KOPT-K1 (cell line): ENCODE results near the gene CCDC171.

ENCODE experiments used
- H3K27ac ChIP-seq: fragments of 200-600 bp; sonication (generic); 2 replicates; pipeline ENCODE4 v1.5.1; 2016; ENCODE audit warnings: antibody characterized with exemption, mild to moderate bottlenecking, low read depth, low read length; ENCODE audit not compliant: poor library complexity, severe bottlenecking
- H3K36me3 ChIP-seq: fragments of 200-600 bp; sonication (generic); 2 replicates; pipeline ENCODE4 v1.5.1; 2017; ENCODE audit warnings: antibody characterized with exemption, mild to moderate bottlenecking, low read length, moderate library complexity; ENCODE audit not compliant: insufficient read depth
- H3K9me3 ChIP-seq: fragments of 200-600 bp; sonication (generic); 2 replicates; pipeline ENCODE4 v1.5.1; 2017; ENCODE audit warnings: antibody characterized with exemption, low read length, mild to moderate bottlenecking; ENCODE audit not compliant: insufficient read depth, poor library complexity, severe bottlenecking

Gene CCDC171

DNA sequence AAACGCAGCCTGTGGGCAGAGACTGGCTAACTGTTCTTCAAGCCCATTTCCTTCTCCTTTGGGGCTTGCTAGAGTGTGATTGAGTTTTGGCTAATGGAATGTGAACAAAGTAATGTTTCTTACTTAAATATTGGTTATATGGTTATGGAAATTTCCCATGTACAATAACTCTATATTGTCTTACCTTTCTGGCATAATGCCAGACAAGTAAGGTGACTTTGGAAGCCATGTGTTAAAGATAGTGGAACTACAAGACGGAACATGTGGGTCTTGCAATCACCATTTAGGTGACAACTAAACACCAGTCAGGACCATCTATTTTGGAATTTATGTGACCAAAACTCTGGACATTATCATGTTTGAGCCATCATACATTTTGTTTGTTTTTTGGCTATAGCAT, 260.2 kb downstream of the CCDC171 start:
- Histone ChIP-seq H3K36me3 (no peaks in the 10 kb centered on the region), H3K27ac (no peak overlapping the region), H3K9me3 (peaks cover 3% of the 10 kb centered on the region)

DNA sequence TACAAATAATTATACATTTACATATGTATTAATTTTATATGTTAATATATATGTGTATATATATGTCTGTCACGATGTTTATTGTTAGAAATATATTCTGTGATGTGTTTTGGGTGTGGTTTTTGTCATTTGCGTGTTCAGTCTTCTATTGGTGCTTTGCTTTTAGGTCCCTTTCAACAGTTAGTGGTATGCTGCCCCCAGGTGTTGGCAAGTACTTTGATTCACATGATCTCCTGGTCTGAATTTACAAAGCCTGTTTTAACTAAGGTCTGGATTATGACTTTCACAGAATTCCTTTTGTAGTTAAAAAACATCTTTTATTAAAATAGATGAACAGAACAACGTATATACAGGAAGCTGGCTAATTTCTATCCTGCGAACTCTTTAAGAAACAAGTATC, 271.5 kb downstream of the CCDC171 start:
- H3K36me3 ChIP-seq: no peaks in the 10 kb centered on the region
- no peaks in the 10 kb centered on the region for H3K9me3 ChIP-seq
- H3K27ac ChIP-seq: no peak overlapping the region

DNA sequence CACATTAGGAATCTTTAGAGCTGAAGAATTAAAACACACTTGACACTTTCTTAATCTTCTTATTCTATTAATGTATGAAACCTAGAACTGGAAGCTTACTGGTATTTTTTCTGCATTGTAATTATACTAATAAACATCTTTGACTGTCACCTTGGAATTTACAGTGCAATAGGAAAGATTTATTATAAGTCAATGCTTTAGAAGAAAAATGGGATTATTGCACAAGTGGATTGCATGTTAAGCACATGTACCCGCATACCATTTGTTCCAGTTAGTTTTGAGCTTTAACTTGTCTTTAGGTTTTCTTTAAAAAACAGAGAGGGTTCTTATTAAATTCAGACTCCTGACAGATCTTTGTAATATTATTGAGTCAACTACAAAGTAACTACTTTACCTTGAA, 278.5 kb downstream of the CCDC171 start:
- Histone ChIP-seq H3K9me3 (no peaks in the 10 kb centered on the region), H3K27ac (no peak overlapping the region), H3K36me3 (no peaks in the 10 kb centered on the region)

DNA sequence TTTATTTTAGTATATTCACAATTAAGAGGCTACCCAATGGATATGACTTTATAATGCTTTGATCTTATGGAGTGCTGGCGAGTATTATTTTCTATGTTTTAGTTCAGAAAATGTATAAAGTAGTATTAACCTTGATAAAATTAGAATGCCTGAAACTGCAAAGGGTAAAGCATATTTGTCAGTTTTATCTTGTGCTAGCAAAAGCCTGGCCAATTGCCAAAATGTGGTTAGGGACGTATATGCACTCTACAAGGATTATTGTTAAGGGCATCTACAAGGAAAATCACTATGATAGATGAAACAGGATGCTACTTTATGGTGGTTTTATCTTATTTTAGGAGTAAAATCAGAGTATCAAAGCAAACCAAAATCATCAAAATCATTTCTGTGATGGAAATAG, 281.7 kb downstream of the CCDC171 start:
- H3K27ac ChIP-seq: no peak overlapping the region
- H3K9me3 ChIP-seq: no peaks in the 10 kb centered on the region
- no peaks in the 10 kb centered on the region for H3K36me3 ChIP-seq

DNA sequence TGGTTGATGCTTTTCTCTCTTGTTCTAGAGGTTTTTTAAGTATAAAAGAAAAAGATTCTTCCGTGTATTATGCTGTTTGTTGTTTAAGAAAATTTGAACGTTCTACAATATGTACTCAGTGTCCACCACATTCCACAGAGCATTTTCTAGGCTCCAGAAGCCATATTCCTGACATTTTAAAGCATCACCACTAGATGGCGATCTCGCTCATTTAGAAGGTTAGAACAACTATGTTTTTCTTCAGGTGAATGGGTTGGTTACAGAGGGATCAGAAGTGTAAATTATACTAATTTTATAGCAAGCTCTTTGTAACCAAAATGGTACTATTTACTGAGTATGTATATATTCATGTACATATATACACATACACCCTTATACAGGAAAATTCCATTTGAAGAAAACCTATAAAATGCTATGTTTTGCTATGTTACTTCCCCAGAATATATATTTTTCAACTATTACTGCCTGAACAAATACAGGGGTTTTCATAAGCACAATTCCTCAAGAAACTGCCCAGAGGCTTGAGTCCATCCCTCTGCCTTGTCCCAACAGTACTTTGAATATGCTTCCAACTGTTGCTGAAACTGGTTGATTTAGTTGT, 284.3 kb downstream of the CCDC171 start:
- H3K9me3 ChIP-seq: no peaks in the 10 kb centered on the region
- H3K27ac ChIP-seq: no peak overlapping the region
- no peaks in the 10 kb centered on the region for H3K36me3 ChIP-seq

DNA sequence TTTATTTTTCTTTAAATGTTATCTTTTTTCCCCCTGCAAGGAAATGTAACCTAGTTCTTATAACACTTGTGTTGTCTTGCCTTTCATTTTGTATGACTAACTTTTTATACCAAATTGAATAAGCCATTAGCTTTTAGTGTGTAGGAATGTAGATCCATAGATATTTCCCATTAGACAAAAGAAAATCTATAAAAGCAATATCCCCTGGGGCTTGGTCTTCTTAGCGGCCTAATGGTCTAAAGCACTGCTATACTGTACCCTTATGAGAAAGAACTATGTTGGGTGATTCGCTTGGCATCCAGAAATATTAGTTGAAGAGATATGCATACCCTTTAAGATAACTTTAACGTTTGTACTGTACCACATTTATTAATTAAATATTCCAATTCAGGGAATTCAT, 289.2 kb downstream of the CCDC171 start:
- Histone ChIP-seq H3K27ac (no peak overlapping the region), H3K36me3 (no peaks in the 10 kb centered on the region)

DNA sequence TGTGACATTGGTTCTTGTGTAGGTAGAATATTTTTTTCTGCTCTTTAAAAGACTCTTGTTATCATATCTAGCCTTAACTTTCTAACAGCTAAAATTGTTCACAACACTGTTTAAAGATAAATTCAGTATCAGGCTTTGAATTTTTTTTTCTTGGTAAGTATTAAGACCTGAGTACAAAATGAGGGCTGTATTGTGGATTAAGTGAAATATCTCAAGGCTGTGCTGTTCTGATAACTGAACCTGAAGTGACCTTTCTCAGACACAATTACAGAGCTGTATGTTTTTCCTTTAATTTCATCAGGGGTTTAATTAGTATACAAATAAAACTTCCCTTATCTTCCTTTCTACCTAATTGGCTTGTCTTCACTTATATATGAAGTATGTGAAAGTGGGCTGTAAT, 290.5 kb downstream of the CCDC171 start:
- Histone ChIP-seq H3K9me3 (no peaks in the 10 kb centered on the region), H3K27ac (no peak overlapping the region), H3K36me3 (no peaks in the 10 kb centered on the region)

More for the DNA sequence above, 289.2 kb downstream of the CCDC171 start:
- no peaks in the 10 kb centered on the region for H3K9me3 ChIP-seq

DNA sequence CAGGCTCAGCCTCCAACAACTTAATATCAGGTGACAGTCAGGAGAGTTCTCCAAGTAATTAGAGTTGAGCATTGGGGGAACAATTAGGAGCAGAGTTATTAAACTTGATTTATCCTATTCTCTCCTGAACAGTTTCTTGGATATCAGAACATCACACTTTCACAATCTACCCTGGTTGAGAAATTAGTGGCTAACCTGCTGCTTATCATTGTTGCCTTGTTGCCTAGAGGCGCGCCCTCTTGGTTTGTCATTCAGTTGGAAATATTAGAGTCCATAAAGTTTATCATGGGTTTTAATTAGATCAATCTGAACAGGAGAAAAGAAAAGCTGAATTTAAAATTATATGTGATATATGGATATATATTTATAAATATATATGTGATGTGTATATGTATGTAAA, 291.1 kb downstream of the CCDC171 start:
- Histone ChIP-seq H3K36me3 (no peaks in the 10 kb centered on the region), H3K9me3 (no peaks in the 10 kb centered on the region), H3K27ac (no peak overlapping the region)

DNA sequence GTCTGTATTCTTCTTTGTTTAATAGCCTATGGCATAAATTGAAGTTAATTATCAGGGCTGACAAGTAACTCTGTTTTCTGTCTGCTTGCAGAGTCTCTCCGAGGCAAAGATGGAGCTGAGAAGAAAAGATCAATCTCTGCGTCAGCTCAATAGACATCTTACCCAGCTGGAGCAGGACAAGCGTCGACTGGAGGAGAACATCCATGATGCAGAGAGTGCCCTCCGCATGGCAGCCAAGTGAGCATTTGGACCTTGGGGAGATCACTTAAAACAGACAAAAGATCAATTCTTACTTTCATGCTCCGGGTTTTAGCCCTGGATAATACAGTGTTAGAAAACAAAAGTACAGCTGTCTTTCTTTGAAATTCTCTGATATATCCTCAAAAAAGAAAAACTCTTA, 293.8 kb downstream of the CCDC171 start:
- H3K9me3 ChIP-seq: no peaks in the 10 kb centered on the region
- H3K36me3 ChIP-seq: no peaks in the 10 kb centered on the region
- H3K27ac ChIP-seq: no peak overlapping the region

DNA sequence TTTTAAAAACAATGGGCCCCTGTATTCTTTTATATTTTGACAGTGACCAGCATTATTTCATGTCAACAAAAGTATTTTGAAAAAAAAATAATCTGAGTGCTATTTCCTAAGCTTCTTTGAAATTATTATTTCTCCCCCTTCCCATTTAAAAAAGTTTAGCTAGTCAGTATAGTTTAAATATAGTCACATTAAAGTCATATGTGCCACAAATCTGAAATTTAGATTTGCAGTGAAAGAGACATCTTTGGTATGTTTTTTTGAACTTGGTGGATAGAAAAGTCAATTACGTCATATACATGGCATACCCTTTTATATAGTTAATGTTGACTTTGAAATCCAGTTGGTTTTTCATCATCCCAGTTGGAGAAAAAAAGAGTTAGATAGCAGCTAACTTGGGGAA, 297.0 kb downstream of the CCDC171 start:
- no peaks in the 10 kb centered on the region for H3K36me3 ChIP-seq
- H3K27ac ChIP-seq: no peak overlapping the region
- H3K9me3 ChIP-seq: no peaks in the 10 kb centered on the region

DNA sequence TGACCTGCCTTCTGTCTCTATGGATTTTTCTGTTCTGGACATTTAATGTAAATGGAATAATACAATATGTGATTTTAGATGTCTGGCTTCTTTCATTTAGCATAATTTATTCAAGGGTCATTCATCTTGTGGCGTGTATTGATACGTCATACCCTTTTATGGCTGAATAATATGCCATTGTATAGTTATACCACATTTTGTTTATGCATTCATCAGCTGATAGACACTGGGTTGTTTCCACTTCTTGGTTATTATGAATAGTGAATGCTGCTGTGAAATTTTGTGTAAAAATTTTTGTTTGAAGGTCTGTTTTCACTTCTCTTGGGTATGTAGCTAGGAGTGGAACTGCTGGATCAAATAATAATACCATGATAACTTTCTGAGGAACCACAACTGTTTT, 298.9 kb downstream of the CCDC171 start:
- H3K36me3 ChIP-seq: no peaks in the 10 kb centered on the region
- no peaks in the 10 kb centered on the region for H3K9me3 ChIP-seq
- H3K27ac ChIP-seq: no peak overlapping the region

DNA sequence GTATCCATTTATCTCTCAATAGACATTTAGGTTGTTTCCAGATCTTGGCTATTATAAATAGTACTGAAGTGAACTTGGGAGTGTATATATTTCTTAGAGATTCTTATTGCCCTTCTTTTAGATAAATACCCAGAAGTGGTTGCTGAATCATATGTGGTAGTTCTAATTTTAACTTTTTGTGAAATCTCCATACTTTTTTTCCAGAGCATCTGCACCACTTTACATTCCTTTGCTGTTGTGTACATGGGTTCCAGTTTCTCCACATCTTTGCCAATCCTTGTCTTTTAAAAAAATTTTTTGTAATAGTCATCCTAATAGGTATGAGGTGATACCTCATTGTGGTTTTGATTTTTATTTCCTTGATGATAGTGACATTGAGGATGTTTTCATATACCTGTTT, 303.7 kb downstream of the CCDC171 start:
- Histone ChIP-seq H3K9me3 (no peaks in the 10 kb centered on the region), H3K27ac (no peak overlapping the region), H3K36me3 (no peaks in the 10 kb centered on the region)

DNA sequence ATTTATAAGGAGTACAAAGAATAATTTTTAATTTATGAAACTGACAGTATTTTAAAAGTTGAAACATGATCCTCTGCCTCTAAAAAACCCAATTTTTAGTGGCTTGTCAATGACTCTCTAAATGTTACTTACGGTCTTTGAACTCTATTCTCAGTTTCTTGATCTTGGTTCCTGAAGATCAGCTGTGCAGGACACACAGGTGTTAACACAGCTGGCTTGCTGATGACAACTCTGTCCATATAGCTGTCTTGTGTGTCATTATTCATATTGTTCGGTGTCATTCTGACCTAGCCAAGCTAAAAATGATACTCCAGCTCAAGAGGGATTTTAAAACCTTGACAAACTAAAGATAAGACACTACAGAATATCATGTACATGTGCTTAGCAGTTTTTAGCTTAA, 314.5 kb downstream of the CCDC171 start:
- H3K9me3 ChIP-seq: no peaks in the 10 kb centered on the region
- no peaks in the 10 kb centered on the region for H3K36me3 ChIP-seq
- H3K27ac ChIP-seq: no peak overlapping the region

DNA sequence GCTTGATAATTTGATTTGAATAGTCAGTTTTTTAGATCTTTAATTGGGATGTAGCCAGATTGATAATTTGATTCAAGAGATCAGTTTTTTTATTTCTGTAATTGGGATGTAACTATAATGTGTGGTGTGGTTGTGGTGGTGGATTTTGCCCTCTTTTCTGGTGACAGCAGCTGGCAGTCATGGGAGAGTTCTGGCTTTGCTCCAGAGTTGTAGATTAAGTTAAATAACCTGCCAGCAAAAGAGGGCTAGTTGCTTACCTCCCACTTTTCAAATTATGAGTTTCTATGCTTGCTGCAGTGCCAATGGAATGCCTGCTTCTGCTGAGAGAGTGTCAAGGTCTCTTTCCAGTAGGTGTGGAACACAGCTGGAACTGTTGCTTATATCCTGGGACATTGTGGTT, 315.1 kb downstream of the CCDC171 start:
- no peaks in the 10 kb centered on the region for H3K9me3 ChIP-seq
- H3K36me3 ChIP-seq: no peaks in the 10 kb centered on the region
- H3K27ac ChIP-seq: no peak overlapping the region

DNA sequence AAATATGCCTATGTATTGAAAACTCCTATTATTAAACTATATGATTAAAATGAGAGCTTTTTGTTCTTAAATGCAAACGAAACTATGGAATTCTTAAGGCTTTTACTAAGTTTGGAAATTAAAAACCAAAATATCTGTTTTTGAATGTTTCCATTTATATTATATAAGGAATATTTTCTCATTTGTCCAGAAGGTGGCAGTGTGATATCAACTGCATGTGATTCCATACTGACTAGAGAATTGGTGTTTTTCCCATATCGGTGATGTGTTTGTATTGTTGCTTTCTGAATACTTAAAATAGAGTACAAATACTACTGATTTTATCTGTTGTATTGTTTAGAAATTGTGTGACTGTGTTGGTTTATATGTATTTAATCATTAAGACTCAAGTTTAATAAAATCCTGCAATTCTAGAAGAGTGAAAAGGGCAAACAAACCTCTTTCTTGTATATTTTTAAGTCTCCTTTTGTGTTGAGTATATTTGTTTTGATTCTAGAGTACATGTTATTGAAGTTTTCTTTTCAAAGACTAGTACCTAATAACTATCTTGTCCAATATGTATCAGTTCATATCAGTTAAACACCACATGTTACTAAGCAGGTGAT, 320.8 kb downstream of the CCDC171 start:
- Histone ChIP-seq H3K27ac (no peak overlapping the region), H3K36me3 (no peaks in the 10 kb centered on the region), H3K9me3 (no peaks in the 10 kb centered on the region)

DNA sequence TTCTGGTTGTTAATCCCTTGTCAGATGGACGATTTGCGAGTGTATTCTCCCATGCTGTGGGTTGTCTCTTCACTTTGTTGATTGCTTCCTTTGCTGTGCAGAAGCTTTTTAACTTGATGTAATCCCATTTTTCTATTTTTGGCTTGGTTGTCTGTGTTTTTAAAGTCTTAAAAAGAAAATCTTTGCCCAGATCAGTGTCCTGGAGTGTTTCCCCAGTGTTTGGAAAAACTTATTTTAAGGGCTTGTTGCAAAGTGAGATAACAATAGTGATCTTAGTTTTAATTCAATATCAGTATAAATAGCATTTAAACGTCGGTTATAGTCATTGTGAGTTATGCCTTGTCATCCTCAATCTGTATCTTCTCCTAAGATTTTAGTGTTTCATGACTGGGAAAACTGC, 329.5 kb downstream of the CCDC171 start:
- Histone ChIP-seq H3K36me3 (no peaks in the 10 kb centered on the region), H3K9me3 (no peaks in the 10 kb centered on the region), H3K27ac (no peak overlapping the region)
